OCI-LY7 (cell line): ENCODE data around the gene ABCB11. TPM values are rescaled to one million over a fixed set of nuclear protein-coding genes. Genes with fewer than 3 reads are reported as not detected.

Source experiments
- BruUV-seq: library from RNA; stranded (reverse); fragments of 400-500 nt; replicated peaks from 2 replicates; lab custom pipeline; 2021; lab: Mats Ljungman, UMichigan
- CTCF ChIA-PET: fragments of 300-600 bp; sonication (Branson Sonifier 250); formaldehyde crosslinking; loops from one replicate; lab custom pipeline; 2022; ENCODE audit warnings: antibody characterized with exemption; ENCODE audit not compliant: unreplicated experiment; lab: Charles Lee
- POLR2A ChIA-PET: fragments of 300-600 bp; sonication (Branson Sonifier 250); formaldehyde crosslinking; loops from one replicate; lab custom pipeline; 2022; ENCODE audit warnings: antibody characterized with exemption; lab: Charles Lee
- DNase-seq: peaks from one replicate; pipeline ENCODE4 v3.0.0-alpha.2; 2015; ENCODE audit warnings: low spot score
- H2AFZ ChIP-seq: fragments of 200-600 bp; sonication (generic), shearing (Covaris generic); 2 replicates; pipeline ENCODE4 v1.6.1; 2014; ENCODE audit warnings: mild to moderate bottlenecking, antibody characterized with exemption, low read length, moderate library complexity
- H3K27ac ChIP-seq: fragments of 200-600 bp; sonication (generic); 2 replicates; pipeline ENCODE4 v1.5.1; 2014; ENCODE audit warnings: mixed run types, low read depth, mild to moderate bottlenecking, moderate library complexity, low read length, inconsistent platforms; ENCODE audit not compliant: poor library complexity, severe bottlenecking
- H3K36me3 ChIP-seq: fragments of 200-600 bp; sonication (generic); 2 replicates; pipeline ENCODE4 v1.6.1; 2014; ENCODE audit warnings: mild to moderate bottlenecking, antibody characterized with exemption, low read length, moderate library complexity, mixed read lengths; ENCODE audit not compliant: insufficient read depth
- H3K4me1 ChIP-seq: fragments of 200-600 bp; sonication (generic); 2 replicates; pipeline ENCODE4 v1.5.1; 2014; ENCODE audit warnings: mild to moderate bottlenecking, low read length; ENCODE audit not compliant: insufficient read depth, poor library complexity, severe bottlenecking
- H3K4me2 ChIP-seq: fragments of 200-600 bp; sonication (generic); 2 replicates; pipeline ENCODE4 v1.6.1; 2014; ENCODE audit warnings: mild to moderate bottlenecking, low read length
- H3K4me3 ChIP-seq: fragments of 200-600 bp; sonication (generic); 2 replicates; pipeline ENCODE4 v1.5.1; 2014; ENCODE audit warnings: mild to moderate bottlenecking, low read depth, low read length; ENCODE audit not compliant: poor library complexity, severe bottlenecking
- H3K79me2 ChIP-seq: fragments of 200-600 bp; sonication (generic); 2 replicates; pipeline ENCODE4 v1.6.1; 2016; ENCODE audit warnings: low read depth, mild to moderate bottlenecking, low read length, moderate library complexity, mixed read lengths; ENCODE audit not compliant: insufficient read depth
- H3K9me2 ChIP-seq: fragments of 200-600 bp; sonication (generic); 2 replicates; pipeline ENCODE4 v1.6.1; 2016; ENCODE audit warnings: mild to moderate bottlenecking, low read length, mixed read lengths; ENCODE audit not compliant: insufficient read depth
- H3K9me3 ChIP-seq: fragments of 200-600 bp; sonication (generic); 2 replicates; pipeline ENCODE4 v1.6.1; 2014; ENCODE audit warnings: mild to moderate bottlenecking, mixed run types, low read length, mixed read lengths
- H4K20me1 ChIP-seq: fragments of 200-600 bp; sonication (generic); 2 replicates; pipeline ENCODE4 v1.6.1; 2014; ENCODE audit warnings: mild to moderate bottlenecking, antibody characterized with exemption, low read length, moderate library complexity, mixed read lengths; ENCODE audit not compliant: insufficient read depth
- CTCF ChIP-seq: fragments of 200-600 bp; sonication (generic); conservative IDR thresholded peaks from 2 replicates; pipeline ENCODE4 v1.5.1; 2014; ENCODE audit warnings: mild to moderate bottlenecking, antibody characterized with exemption, low read length, moderate library complexity, mixed read lengths
- EZH2phosphoT487 ChIP-seq: fragments of 200-600 bp; sonication (generic); IDR thresholded peaks from 2 replicates; pipeline ENCODE4 v1.6.1; 2018; ENCODE audit warnings: low read depth, borderline replicate concordance, mild to moderate bottlenecking, mixed run types, antibody characterized with exemption, low read length, moderate library complexity, mixed read lengths
- intact Hi-C: fragments of 100-400 bp; cut with micrococcal nuclease; formaldehyde crosslinking; loops from one replicate; pipeline ENCODE4 v1.10.0; 2022; ENCODE audit not compliant: unreplicated experiment
- total RNA-seq, 2 experiments: library from RNA; depleted of rRNA in 1 of 2; stranded (reverse); fragments of >200 nt in 1 of 2; shearing (Covaris generic) in 1 of 2; gene quantifications; 2 replicates each; pipeline ENCODE4 v1.2.3, GENCODE V29; 2014 to 2022

ABCB11 gene
- total RNA-seq, 2 experiments from 2014 or later = 0.04 TPM; not detected in 1

GRCh38 chr2:168912901-168913369 lies 118.2 kb downstream of the ABCB11 start:
- H3K4me3 ChIP-seq = no peak overlapping the region
- no peak overlapping the region for H3K27ac ChIP-seq
- BruUV-seq = no TSS peak
- TF ChIP-seq CTCF (no peak), EZH2phosphoT487 (no peak)
- H4K20me1 ChIP-seq = no peaks in the 10 kb centered on the region
- no peaks in the 10 kb centered on the region for H3K79me2 ChIP-seq
- intact Hi-C loops = no loop called here
- H3K4me2 ChIP-seq = no peak overlapping the region
- H3K36me3 ChIP-seq = no peaks in the 10 kb centered on the region
- no peaks in the 10 kb centered on the region for H3K4me1 ChIP-seq
- no peaks in the 10 kb centered on the region for H3K9me2 ChIP-seq
- no peak for DNase-seq
- ChIA-PET POLR2A (interaction anchor here (0.6 kb wide), 1 partner anchor 96 kb away, joined by 3 read pairs; no protein-coding TSS in a partner anchor), CTCF (no interaction called here)
- no peak overlapping the region for H2AFZ ChIP-seq
- H3K9me3 ChIP-seq = no peaks in the 10 kb centered on the region

DNA sequence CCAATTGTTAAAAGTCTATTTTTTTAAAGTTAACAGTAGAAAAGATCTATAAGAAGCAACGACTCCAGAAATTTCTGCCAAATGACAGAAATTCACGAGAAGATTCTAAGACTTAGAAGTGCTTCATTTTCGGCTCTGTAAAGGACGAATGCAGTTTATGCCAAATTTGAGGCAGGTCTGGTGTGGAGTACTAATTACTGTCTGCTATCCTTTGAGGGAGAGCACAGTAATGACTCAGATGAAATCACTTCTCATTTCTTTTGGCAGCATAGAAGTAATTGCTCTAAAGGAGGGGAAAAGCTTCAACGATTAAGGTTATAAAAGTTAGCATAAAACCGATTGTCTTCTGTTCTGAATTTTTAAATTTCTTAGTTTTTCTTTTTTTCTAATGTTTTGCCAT lies 118.7 kb downstream of the ABCB11 start:
- POLR2A ChIA-PET = interaction anchor here (0.7 kb wide), 1 partner anchor 1276 kb away, joined by 3 read pairs; no protein-coding TSS in a partner anchor
- intact Hi-C loops = no loop called here
- CTCF ChIA-PET = no interaction called here

More for the DNA sequence above, 118.7 kb downstream of the ABCB11 start:
- H3K79me2 ChIP-seq = no peaks in the 10 kb centered on the region
- no peak overlapping the region for H3K27ac ChIP-seq
- no peaks in the 10 kb centered on the region for H4K20me1 ChIP-seq
- no TSS peak for BruUV-seq
- H3K9me2 ChIP-seq = no peaks in the 10 kb centered on the region
- DNase-seq = no peak
- H3K4me1 ChIP-seq = no peaks in the 10 kb centered on the region
- no peak overlapping the region for H3K4me2 ChIP-seq
- H3K36me3 ChIP-seq = no peaks in the 10 kb centered on the region
- TF ChIP-seq EZH2phosphoT487 (no peak), CTCF (no peak)
- no peak overlapping the region for H2AFZ ChIP-seq
- H3K4me3 ChIP-seq = no peak overlapping the region
- no peaks in the 10 kb centered on the region for H3K9me3 ChIP-seq
